Omental fat pad (tissue), 4 donors: Measurements from ENCODE around the gene STOML1. TPM values are rescaled to one million over a fixed set of nuclear protein-coding genes. Genes with fewer than 3 reads are reported as not detected.

Experiments
- ATAC-seq: fragments of 150-250 bp; one replicate; pipeline ENCODE4 v1.9.1; 2016; ENCODE audit warnings: mild to moderate bottlenecking, moderate library complexity; ENCODE audit not compliant: low FRiP score
- DNase-seq: peaks from one replicate; pipeline ENCODE4 v3.0.0-alpha.2; 2019; ENCODE audit warnings: low spot score
- CTCF ChIP-seq, 3 donors: fragments of 450-650 bp; IDR thresholded peaks; one replicate each; pipeline ENCODE4 v1.5.1; 2016 to 2017; ENCODE audit warnings: antibody characterized with exemption in 3 of 3, mild to moderate bottlenecking in 3 of 3, moderate library complexity in 2 of 3
- total RNA-seq, 4 donors: library from RNA; depleted of rRNA; stranded (reverse); fragments of >200 nt; gene quantifications; one replicate each; pipeline ENCODE4 v1.1.0, GENCODE V29; 2016

STOML1 gene
- total RNA-seq, 4 donors from 2014 or later = 9.8 to 24.0 (median 15.9) TPM

GRCh38 chr15:73987250-73987649 lies 4.8 kb downstream of the STOML1 start:
- ATAC-seq (no peak), DNase-seq (no peak)
- TF ChIP-seq CTCF (IDR thresholded peaks at IDR 0.05) = no peak

GRCh38 chr15:73986776-73987056 lies 5.4 kb downstream of the STOML1 start:
- DNase-seq (no peak), ATAC-seq (no peak)
- no peak for TF ChIP-seq CTCF (IDR thresholded peaks at IDR 0.05)

GRCh38 chr15:73986055-73986775 lies 5.9 kb downstream of the STOML1 start:
- no peak for ATAC-seq
- no peak for DNase-seq
- TF ChIP-seq CTCF (IDR thresholded peaks at IDR 0.05) = no peak

- TF ChIP-seq CTCF (IDR thresholded peaks at IDR 0.05) = no peak
- ATAC-seq (no peak), DNase-seq (no peak)
Measured at GRCh38 chr15:73985101-73985873, 6.8 kb downstream of the STOML1 start.

DNA sequence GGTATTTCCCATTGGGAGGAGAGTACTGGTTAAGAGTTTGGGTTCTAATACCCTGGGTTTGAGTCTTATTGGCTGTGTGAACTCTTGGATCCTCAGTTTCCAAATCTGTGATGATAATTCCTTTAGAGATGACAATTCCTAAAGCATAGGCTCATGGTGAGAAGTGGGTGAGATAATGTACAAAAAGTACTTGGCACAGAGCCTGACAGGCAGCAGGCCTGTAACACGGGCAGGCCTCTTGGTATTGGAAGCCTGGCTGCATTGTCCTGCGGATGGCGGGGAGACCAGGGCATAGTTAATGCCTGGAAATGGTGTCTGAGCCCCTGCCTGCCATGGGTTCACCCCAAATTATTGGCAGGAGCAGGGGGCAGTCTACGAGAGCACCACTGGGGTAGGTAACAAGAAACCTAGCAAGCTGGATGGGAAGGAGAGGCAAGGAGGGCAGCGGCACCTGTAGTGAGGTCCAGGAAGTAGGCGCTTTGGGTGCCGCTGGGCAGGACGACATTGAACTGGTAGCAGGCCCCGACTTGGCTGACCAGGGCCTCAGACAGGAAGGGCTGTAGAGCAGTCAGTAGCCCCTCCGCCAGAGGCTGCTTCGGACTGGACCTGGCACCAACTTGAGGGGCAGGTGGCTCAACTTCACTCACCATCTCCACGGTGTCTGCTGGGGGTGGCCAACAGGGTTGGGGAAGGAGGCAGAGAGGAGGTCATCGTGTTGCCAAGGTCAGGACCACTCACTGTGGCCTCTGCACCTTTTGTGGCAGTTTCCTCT lies 7.7 kb downstream of the STOML1 start:
- DNase-seq = no peak
- TF ChIP-seq CTCF (IDR thresholded peaks at IDR 0.05) = no peak
- ATAC-seq = no peak

- DNase-seq (no peak), ATAC-seq (no peak)
- TF ChIP-seq CTCF (IDR thresholded peaks at IDR 0.05) = no peak
Measured at GRCh38 chr15:73983773-73984172, 8.3 kb downstream of the STOML1 start.
